Left hindlimb (tissue), 1 donor: ENCODE data around the gene ANKMY1.

Experiments used
- DNase-seq: peaks from one replicate; pipeline ENCODE4 v3.0.0-alpha.2; 2018

ANKMY1 gene

DNA sequence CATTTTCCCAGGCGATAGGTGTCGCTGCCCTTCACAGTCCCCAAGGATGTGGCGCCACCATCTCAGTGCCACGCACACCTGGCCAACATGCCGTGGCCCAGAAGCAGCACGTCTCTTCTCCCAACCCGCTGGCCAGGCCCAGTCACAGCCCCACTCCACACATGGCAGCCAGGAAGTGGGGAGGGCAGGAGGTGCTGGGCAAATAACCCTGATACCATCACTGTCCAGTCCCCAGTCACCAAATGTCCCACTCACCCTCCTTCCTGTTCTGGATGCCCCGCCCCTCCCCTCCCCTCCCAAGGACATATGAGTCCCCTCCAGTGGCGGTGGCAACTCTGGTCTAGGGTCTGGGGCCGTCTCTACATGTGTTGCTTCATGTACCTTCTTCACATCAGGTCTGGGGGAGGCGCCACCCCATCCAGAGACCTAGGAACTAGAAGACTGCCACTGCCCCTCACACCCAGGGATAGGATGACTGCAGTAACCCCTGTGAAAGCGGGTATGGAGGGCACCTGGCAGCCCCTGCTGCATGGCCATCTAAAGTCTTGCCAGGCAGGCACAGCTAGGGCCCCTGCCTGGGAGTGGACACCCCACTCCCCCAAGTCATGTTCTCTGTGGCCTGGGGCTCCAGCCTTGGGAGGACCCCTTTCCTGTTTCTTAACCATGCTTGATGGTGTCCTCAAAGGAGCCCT lies 21.4 kb upstream of the ANKMY1 start:
- DNase-seq = no peak

- DNase-seq = no peak
These were observed 20.7 kb upstream of the ANKMY1 start for GRCh38 chr2:240578488-240578887.

- no peak for DNase-seq
These were observed 20.3 kb upstream of the ANKMY1 start for GRCh38 chr2:240578110-240578450.

GRCh38 chr2:240577281-240578109 lies 19.7 kb upstream of the ANKMY1 start:
- no peak for DNase-seq

DNA sequence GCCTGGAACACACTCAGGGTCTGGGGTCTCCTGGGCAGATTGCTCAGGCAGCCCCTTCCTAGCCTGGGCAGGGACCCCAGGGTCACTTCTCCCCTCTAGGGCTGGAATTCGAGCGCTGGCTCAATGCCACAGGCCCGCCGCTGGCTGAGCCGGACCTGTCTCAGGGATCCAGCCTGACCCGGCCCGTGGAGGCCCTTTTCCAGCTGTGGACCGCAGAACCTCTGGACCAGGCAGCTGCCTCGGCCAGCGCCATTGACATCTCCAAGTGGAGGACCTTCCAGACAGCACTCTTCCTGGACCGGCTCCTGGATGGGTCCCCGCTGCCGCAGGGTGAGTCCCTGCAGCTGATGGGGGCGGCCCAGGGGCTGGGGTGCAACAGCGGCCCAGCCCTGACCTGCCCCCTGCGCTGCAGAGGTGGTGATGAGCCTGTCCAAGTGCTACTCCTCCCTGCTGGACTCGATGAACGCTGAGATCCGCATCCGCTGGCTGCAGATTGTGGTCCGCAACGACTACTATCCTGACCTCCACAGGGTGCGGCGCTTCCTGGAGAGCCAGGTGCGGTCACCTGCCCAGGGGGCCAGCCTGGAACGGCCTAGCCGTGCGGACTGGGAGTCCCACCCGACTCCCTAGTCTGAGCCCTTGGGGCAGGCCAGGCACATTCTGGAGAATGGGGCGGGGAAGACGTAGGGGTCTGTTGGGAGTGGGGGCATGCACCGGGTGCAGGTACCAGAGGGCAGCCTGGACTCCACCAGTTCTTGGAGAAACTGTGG lies 18.8 kb upstream of the ANKMY1 start:
- no peak for DNase-seq

GRCh38 chr2:240576036-240576435 lies 18.2 kb upstream of the ANKMY1 start:
- no peak for DNase-seq

DNA sequence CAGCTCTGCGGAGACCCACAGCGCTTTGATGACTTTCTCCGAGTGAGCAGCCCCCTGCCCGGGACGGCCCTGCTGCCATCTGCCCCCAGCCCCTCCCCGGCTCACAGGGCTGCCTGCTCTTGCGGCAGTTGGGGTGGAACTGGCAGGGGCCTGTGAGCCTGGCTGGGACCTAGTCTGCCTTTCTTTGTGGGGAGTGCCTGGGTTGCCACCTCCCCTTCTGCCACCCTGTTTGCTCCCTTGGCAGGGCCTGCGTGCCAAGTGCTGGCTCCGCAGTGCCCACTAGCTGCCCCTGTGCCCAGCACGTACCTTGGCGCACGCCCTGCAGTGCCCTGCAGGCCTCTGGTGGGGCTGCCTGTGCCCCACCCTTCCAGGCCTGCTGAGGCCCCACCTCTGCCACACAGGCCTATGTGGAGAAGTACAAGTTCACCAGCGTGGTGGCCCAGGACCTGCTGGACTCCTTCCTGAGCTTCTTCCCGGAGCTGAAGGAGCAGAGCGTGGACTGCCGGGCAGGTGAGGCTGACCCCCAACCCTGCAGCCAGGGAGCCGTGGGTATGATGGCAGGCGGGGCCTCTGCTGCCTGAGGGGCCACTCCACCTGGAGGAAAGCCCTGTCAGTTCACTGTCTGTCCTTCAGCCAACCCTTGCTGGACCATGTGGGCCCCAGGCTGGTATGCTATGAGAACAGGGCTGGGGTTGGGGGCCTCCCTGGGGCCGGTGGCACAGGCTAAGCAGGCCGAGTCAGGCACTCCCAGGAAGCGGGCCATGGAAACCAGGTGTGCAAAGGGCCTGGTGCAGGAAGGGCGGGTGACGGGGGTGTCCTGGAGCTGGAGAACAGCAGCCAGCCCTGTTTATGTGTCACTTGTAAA lies 17.5 kb upstream of the ANKMY1 start:
- no peak for DNase-seq

DNA sequence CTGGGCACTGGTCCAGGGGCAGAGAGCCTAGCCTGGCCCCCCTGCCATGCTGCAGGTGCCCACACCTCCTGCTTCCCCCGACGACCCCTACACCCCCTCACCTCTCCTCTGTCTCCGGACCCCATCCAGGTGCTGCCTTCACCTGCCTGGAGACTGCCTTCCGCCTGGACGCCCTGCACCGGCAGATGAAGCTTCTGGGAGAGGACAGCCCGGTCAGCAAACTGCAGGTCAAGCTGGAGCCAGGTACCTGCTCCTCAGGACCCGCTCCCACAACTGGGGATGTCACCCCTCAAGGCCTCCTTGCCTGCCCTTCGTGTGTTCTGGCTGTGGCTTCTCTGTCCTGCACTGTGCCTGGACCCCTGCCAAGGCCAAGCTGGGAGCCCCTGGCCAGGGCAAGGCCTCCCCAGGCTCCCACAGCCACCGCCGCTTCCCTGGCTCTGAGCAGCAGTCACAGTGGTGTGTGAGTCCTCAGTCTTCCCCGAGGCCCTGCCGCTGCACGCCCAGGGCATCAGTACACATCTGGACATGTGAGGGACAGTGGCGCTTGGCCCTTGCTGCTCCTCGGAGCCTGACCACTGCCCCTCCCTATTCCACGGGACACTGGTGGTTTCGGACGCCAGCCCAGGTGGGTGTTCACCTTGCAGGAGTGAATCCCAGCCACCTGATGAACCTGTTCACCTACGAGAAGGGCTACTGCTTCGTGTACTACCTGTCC lies 16.8 kb upstream of the ANKMY1 start:
- no peak for DNase-seq

DNA sequence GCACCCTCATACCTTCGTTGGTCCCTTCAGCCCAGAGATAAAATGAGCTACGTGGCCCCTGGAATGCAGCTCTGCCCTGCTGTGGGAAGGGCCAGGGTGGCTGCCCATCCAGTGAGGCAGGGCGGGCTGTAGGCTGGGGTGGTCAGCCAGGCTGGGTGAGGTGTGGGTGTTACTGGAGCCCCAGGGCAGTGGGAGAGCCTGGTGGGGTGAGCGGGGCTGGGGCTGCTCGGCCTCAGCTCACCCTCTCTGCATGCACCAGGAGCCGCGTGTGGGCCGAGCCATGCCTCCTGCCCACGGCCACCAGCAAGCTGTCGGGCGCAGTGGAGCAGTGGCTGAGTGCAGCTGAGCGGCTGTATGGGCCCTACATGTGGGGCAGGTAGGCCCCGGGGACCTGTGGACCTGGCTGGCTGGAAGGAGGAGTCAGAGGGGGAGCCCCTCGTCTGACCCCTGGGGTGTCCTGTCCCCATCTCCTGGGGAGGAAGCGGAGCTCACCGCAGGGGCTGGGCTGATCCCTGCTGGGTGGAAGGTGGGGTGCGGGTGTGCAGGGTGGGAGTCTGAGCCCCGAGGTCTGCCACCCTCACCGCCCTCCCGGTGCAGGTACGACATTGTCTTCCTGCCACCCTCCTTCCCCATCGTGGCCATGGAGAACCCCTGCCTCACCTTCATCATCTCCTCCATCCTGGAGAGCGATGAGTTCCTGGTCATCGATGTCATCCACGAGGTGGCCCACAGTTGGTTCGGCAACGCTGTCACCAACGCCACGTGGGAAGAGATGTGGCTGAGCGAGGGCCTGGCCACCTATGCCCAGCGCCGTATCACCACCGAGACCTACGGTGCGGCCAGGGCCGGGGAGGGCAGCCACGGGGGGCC lies 16.0 kb upstream of the ANKMY1 start:
- DNase-seq = no peak

DNA sequence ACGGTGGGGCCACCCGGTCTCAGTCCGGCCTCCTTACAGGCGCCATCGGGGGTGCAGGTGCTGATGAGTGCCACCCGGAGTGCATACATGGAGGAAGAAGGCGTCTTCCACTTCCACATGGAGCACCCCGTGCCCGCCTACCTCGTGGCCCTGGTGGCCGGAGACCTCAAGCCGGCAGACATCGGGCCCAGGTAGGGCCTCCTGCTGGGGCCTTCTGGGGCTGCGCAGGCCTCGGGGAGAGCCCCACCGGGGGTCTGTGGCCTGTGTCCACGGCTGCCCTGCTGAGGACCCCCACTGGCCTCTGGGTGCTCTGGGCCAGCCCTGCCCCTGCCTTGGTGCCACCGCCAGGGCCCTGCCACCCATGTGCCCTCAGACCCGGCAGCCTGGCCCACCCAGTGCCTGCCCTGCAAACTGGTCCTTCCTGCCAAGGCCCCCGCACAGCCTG lies 15.3 kb upstream of the ANKMY1 start:
- DNase-seq = no peak

DNA sequence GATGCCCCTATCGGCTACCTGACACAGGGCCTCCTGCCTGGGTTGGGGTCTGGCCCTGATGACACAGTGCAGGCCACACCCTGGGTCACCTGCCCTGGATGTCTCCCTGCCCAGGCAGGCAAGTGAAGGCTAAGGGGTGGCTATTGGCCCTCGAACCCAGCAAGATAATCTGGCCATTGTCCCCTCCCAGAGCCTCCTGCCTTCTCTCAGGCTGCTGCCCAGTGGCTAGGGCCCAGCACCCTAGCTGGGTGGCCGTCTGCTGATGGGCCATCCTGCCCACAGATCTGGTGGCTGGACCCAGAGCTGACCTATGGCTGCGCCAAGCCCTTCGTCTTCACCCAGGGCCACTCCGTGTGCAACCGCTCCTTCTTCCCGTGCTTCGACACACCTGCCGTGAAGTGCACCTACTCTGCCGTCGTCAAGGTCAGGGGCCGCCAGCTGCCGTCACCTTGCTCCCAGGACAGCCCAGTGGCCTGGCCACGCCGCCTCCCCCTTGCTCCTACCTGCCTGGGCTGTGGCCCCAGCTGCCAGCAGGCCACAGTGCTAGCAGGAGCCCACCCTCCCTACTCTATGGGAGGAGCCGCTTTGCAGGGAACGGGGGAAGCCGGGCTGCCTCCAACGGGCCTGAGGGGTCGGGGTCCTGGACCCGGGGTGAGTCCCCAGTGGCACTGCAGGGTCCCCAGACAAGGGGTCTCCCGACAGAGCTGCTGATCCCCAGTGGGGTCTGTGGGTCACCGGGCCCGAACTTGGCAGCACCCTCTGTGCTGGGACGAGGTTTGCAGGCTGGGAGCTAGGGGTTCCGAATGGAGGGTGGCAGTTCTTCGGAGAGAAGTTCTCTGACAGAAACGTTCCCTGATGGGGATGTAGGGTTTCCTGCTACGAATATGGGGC lies 14.6 kb upstream of the ANKMY1 start:
- DNase-seq = peak; percentile 28

GRCh38 chr2:240571314-240571973 lies 13.7 kb upstream of the ANKMY1 start:
- peak; percentile 27 for DNase-seq

DNA sequence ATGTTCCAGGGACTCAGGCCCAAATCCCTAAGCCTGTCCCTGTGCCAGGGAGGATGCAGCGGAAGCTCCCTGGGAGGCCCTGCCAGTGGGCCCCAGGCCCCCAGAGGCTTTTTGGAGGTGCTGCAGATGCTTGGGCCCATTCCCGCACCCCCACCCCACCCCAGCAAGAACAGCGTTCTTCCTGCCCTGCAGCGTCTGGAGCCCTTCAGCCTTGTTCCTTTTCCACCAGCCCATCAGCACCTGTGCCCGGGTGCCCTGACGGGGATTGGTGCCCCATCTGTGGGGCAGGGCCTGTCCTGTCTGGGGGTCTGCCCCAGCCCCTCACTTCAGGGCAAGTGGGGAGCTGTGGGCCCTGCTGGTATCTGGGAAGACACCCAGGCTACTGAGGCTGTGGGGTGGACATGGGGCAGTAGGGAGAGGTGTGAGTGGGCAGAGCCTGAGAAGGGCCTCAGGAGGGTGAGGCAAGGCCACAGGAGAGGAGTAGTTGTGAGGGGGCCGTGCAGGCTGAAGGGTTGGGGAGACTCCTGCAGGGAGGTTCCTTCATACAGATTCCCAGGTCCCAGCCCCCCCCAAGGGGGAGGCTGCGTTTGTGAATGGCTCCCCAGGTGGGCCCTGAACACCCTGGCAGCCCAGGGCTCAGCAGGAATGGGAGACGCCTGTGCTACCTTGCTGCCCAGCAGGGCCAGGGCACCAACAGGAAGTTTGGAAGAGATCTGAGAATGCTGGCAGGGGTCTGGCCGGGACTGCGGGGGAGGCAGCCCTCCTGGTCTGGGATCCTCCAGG lies 12.9 kb upstream of the ANKMY1 start:
- peak; percentile 14 for DNase-seq

GRCh38 chr2:240569998-240570530 lies 12.3 kb upstream of the ANKMY1 start:
- no peak for DNase-seq

- peak; percentile 26 for DNase-seq
These were observed 11.8 kb upstream of the ANKMY1 start for GRCh38 chr2:240569523-240569997.

DNA sequence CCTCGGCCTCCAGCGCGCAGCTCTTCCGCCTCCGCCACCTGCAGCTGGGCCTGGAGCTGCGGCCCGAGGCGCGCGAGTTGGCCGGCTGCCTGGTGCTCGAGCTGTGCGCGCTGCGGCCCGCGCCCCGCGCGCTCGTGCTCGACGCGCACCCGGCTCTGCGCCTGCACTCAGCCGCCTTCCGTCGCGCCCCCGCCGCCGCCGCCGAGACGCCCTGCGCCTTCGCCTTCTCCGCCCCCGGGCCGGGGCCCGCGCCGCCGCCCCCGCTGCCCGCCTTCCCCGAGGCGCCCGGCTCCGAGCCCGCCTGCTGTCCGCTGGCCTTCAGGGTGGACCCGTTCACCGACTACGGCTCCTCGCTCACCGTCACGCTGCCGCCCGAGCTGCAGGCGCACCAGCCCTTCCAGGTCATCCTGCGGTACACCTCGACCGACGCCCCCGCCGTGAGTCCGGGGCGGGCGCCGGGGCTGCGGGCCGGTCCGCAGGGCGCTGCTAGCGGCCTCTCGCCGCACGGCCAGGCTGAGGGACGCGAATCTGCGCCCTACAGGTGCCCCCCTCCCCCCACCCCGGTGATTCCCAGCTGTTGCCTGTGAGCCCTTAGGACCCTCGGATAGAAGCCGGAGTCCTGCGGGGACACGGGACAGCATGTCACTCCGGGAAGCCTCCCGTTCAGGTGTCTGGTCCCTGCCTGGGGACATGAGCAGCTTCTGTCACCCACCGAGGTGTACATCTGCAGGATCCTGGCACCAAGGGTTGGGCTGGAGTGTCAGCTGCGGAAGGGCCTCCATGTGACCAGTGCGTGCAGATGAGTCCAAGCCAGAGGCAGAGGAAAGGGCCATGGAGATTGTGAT lies 11.1 kb upstream of the ANKMY1 start:
- DNase-seq = peak; percentile 75
